Muscle of arm (tissue), 12 donors: ENCODE data around the gene PTEN. TPM values are rescaled to one million over a fixed set of nuclear protein-coding genes. Genes with fewer than 3 reads are reported as not detected.
A peak's percentile ranks its signal among the peaks of the same experiment; 100 is the strongest.
"Not testable (repeated sequence)": the region's sequence is repeated elsewhere in the genome, so short reads cannot be mapped to it uniquely, and the experiment has no call there.

ENCODE experiments used
- DNase-seq: peaks from one replicate; pipeline ENCODE4 v3.0.0-alpha.2; 2013
- polyA plus RNA-seq, 12 donors: library from polyadenylated mRNA; unstranded; fragments of 120-200 nt; gene quantifications; one replicate each; pipeline ENCODE4 v1.2.1, GENCODE V29; 2013; ENCODE audit not compliant: insufficient read length in 12 of 12

PTEN gene
- polyA plus RNA-seq, 12 donors, result 40.6 to 106 (median 50.1) TPM

- DNase-seq, result no peak
These were observed 19.7 kb upstream of the PTEN start for GRCh38 chr10:87843714-87844113.

- no peak for DNase-seq
These were observed 18.4 kb upstream of the PTEN start for GRCh38 chr10:87844837-87845623.

GRCh38 chr10:87845624-87845998, 17.8 kb upstream of the PTEN start:
- DNase-seq, result no peak

- DNase-seq, result no peak
These were observed 17.4 kb upstream of the PTEN start for GRCh38 chr10:87846023-87846422.

GRCh38 chr10:87846711-87847110, 16.7 kb upstream of the PTEN start:
- not testable (repeated sequence) for DNase-seq

GRCh38 chr10:87847550-87847949, 15.9 kb upstream of the PTEN start:
- DNase-seq, result no peak

- DNase-seq, result no peak
These were observed 14.4 kb upstream of the PTEN start for GRCh38 chr10:87849001-87849400.

- DNase-seq, result peak; percentile 52
These were observed 12.7 kb upstream of the PTEN start for GRCh38 chr10:87850742-87851205.

GRCh38 chr10:87852089-87852488, 11.3 kb upstream of the PTEN start:
- DNase-seq, result no peak

GRCh38 chr10:87855247-87855646, 8.2 kb upstream of the PTEN start:
- not testable (repeated sequence) for DNase-seq

GRCh38 chr10:87855665-87856064, 7.8 kb upstream of the PTEN start:
- not testable (repeated sequence) for DNase-seq

- peak; percentile 31 for DNase-seq
These were observed 3.1 kb upstream of the PTEN start for GRCh38 chr10:87860156-87860795.

GRCh38 chr10:87860816-87861403, 2.5 kb upstream of the PTEN start:
- no peak for DNase-seq

- DNase-seq, result no peak
These were observed 1.9 kb upstream of the PTEN start for GRCh38 chr10:87861566-87861952.

- DNase-seq, result peak; percentile 97
These were observed 1.3 kb upstream of the PTEN start for GRCh38 chr10:87861953-87862678.

GRCh38 chr10:87862679-87863052, 759 bp upstream of the PTEN start:
- no peak for DNase-seq

- peak; percentile 25 for DNase-seq
These were observed 598 bp downstream of the PTEN start for GRCh38 chr10:87863951-87864495.

- peak; percentile 31 for DNase-seq
These were observed 1.2 kb downstream of the PTEN start for GRCh38 chr10:87864496-87865059.

GRCh38 chr10:87865241-87865881, 1.9 kb downstream of the PTEN start:
- no peak for DNase-seq

GRCh38 chr10:87866412-87866974, 3.1 kb downstream of the PTEN start:
- no peak for DNase-seq

GRCh38 chr10:87867453-87867852, 4.0 kb downstream of the PTEN start:
- no peak for DNase-seq
